ENCODE data around the gene ACTL7A. TPM values are rescaled to one million over a fixed set of nuclear protein-coding genes. Genes with fewer than 3 reads are reported as not detected.

Gene ACTL7A
- total and polyA plus RNA-seq, 2 of the 13 experiments (the other 11 are each of a cell fraction or from before 2014, with no cell fraction given) = not detected

GRCh38 chr9:108866001-108866420 lies 3.9 kb downstream of the ACTL7A start:
- POLR2A ChIA-PET = interaction anchor here (1.4 to 2.7 kb wide), 3 partner anchors 12 to 20 kb away, joined by 5 to 11 read pairs (median 7); no protein-coding TSS in a partner anchor
- peaks cover 69% of the 10 kb centered on the region for H3K4me1 ChIP-seq (ENCODE audit: insufficient read depth, low read length)

More at GRCh38 chr9:108866001-108866420, 3.9 kb downstream of the ACTL7A start:
- in situ Hi-C loops (cut with HindIII; ENCODE audit: extremely low pct_ligation_motif_present, low pct_unique_long_range_greater_than_20kb) = no loop called here
- H3K79me2 ChIP-seq (ENCODE audit: insufficient read depth, low read length) = no peaks in the 10 kb centered on the region
- BruUV-seq (replicated peaks) = no TSS peak
- no peak overlapping the region for H2AFZ ChIP-seq (ENCODE audit: low read length)
- TF ChIP-seq POLR2A (IDR thresholded peaks at IDR 0.05; ENCODE audit: insufficient read depth in 1 of 2, low read depth in 2 of 2, low read length in 2 of 2) (peak; percentile 24 to 72; a peak in 2 of 4 replicates), TCF12 (IDR thresholded peaks at IDR 0.05) (no peak), TCF12 (CRISPR knock-in tag; IDR thresholded peaks at IDR 0.05) (no peak), ZNF263 (CRISPR knock-in tag; IDR thresholded peaks at IDR 0.05) (peak; percentile 55; the same call in 1 of the 2 replicates), IKZF5 (CRISPR knock-in tag; IDR thresholded peaks at IDR 0.05) (no peak), ZBTB10 (CRISPR knock-in tag; IDR thresholded peaks at IDR 0.05; ENCODE audit: borderline replicate concordance) (no peak), POLR2AphosphoS2 (IDR thresholded peaks at IDR 0.05; ENCODE audit: low read depth, low read length) (peak; percentile 82; the same call in 1 of the 2 replicates), PAF1 (CRISPR knock-in tag; IDR thresholded peaks at IDR 0.05) (peak; percentile 94), RBFOX2 (IDR thresholded peaks at IDR 0.05; ENCODE audit: low read depth, low read length) (peak; percentile 60), XRCC5 (optimal IDR thresholded peaks at IDR 0.05; ENCODE audit: low read length) (peak; percentile 17), POLR2AphosphoS5 (IDR thresholded peaks at IDR 0.05; ENCODE audit: low read depth, low read length) (peak; percentile 52; the same call in 1 of the 2 replicates), CHD4 (IDR thresholded peaks at IDR 0.05; ENCODE audit: borderline replicate concordance, low read length) (no peak), CEBPZ (IDR thresholded peaks at IDR 0.05; ENCODE audit: low read length) (no peak), SSRP1 (CRISPR knock-in tag; IDR thresholded peaks at IDR 0.05) (peak; percentile 59; the same call in 1 of the 2 replicates), POLR2G (IDR thresholded peaks at IDR 0.05; ENCODE audit: low read depth, low read length) (peak; percentile 74), IRF2 (CRISPR knock-in tag; IDR thresholded peaks at IDR 0.05) (0 out of 2 replicates have a peak, but pooled peaks have one; percentile 23), REPIN1 (CRISPR knock-in tag; IDR thresholded peaks at IDR 0.05; ENCODE audit: borderline replicate concordance, low read depth) (peak; percentile 30; the same call in 1 of the 2 replicates), IRX3 (CRISPR knock-in tag; IDR thresholded peaks at IDR 0.05; ENCODE audit: borderline replicate concordance, low read depth) (0 out of 2 replicates have a peak, but pooled peaks have one; percentile 15), AGO2 (optimal IDR thresholded peaks at IDR 0.05; ENCODE audit: low read depth, low read length) (peak; percentile 88), RBM22 (optimal IDR thresholded peaks at IDR 0.05; ENCODE audit: low read length) (peak; percentile 93)
- no peak for FAIRE-seq
- H3K27me3 ChIP-seq (ENCODE audit: control insufficient read depth in 1 of 2, insufficient read depth in 2 of 2, low read length in 2 of 2) = no peaks in the 10 kb centered on the region
- 83% methylated on average over 2 of the region's 2 CpGs for whole genome bisulfite sequencing (ENCODE audit: low lambda C conversion rate)
- H3K4me3 ChIP-seq (replicated peaks in 1 of 3; ENCODE audit: insufficient read depth in 1 of 3, low read depth in 2 of 3, low read length in 3 of 3) = no peak overlapping the region
- no peak overlapping the region for H3K4me2 ChIP-seq (ENCODE audit: low read depth, low read length)
- peak overlapping the region; percentile 39 for H3K27ac ChIP-seq (ENCODE audit: extremely low read length, insufficient read depth, low read length)
- intact Hi-C loops (cut with micrococcal nuclease; ENCODE audit: unreplicated experiment) = loop anchor here (10.0 kb wide), 1 partner anchor 91 kb away; no protein-coding TSS in a partner anchor
- H3K36me3 ChIP-seq (replicated peaks in 1 of 2; ENCODE audit: control insufficient read depth in 1 of 2, insufficient read depth in 2 of 2, low read length in 2 of 2) = peaks cover 2 to 31% of the 10 kb centered on the region in 2 experiments; a peak in 4 of 5 replicates
- no peaks in the 10 kb centered on the region for H3K9me3 ChIP-seq (ENCODE audit: low read length)
- ATAC-seq = no peak
- peaks cover 9% of the 10 kb centered on the region; the same call in 1 of the 2 replicates for H4K20me1 ChIP-seq (ENCODE audit: insufficient read depth, low read length)
- no peak for DNase-seq (ENCODE audit: low spot score)
- no peak overlapping the region for H3K9ac ChIP-seq (ENCODE audit: insufficient read depth, low read depth, low read length)
- CTCF ChIA-PET (ENCODE audit: low intra/inter-chr PET ratio, low total read pairs) = no interaction called here

Data from HepG2 (cell line).